ENCODE results near the gene FBXO38. TPM values are rescaled to one million over a fixed set of nuclear protein-coding genes. Genes with fewer than 3 reads are reported as not detected.

Gene FBXO38
- total and polyA plus RNA-seq, 9 of the 15 experiments (the other 6 are each of a cell fraction or from before 2014, with no cell fraction given): 7.4 to 39.4 (median 29.3) TPM

GRCh38 chr5:148383564-148384379, at the start of gene FBXO38 (continued):
- TF ChIP-seq REST (IDR thresholded peaks at IDR 0.05; ENCODE audit: borderline replicate concordance) (no peak), REST (CRISPR knock-in tag; IDR thresholded peaks at IDR 0.05; ENCODE audit: low read depth) (0 out of 2 replicates have a peak, but pooled peaks have one; percentile 53), NCOR1 (IDR thresholded peaks at IDR 0.05) (no peak), MBD2 (IDR thresholded peaks at IDR 0.05; ENCODE audit: borderline replicate concordance, low read depth) (peak; percentile 56), MIER1 (IDR thresholded peaks at IDR 0.05; ENCODE audit: low read depth) (no peak), MTA3 (IDR thresholded peaks at IDR 0.05; ENCODE audit: borderline replicate concordance) (peak; percentile 75; the same call in 1 of the 2 replicates), KDM4B (IDR thresholded peaks at IDR 0.05; ENCODE audit: borderline replicate concordance in 2 of 2, low read depth in 1 of 2) (peak in 1 of 2 experiments; percentile 76; a peak in 1 of 4 replicates), ZNF717 (CRISPR knock-in tag; IDR thresholded peaks at IDR 0.05) (no peak), EWSR1 (IDR thresholded peaks at IDR 0.05; ENCODE audit: borderline replicate concordance, low read depth, partially characterized antibody) (no peak), MTA2 (IDR thresholded peaks at IDR 0.05; ENCODE audit: low read depth) (no peak), ZNF444 (CRISPR knock-in tag; IDR thresholded peaks at IDR 0.05) (no peak), NBN (IDR thresholded peaks at IDR 0.05; ENCODE audit: low read depth) (peak; percentile 69; the same call in 1 of the 2 replicates), ASH1L (IDR thresholded peaks at IDR 0.05; ENCODE audit: borderline replicate concordance, low read depth, partially characterized antibody) (peak; percentile 74), CXXC5 (CRISPR knock-in tag; IDR thresholded peaks at IDR 0.05) (peak; percentile 68), TEAD2 (tag; IDR thresholded peaks at IDR 0.05) (peak; percentile 56; the same call in 1 of the 2 replicates), ZBTB1 (CRISPR knock-in tag; IDR thresholded peaks at IDR 0.05; ENCODE audit: borderline replicate concordance, low read depth) (peak; percentile 20; the same call in 1 of the 2 replicates), E2F3 (CRISPR knock-in tag; IDR thresholded peaks at IDR 0.05) (no peak), MCM3 (IDR thresholded peaks at IDR 0.05) (no peak), ZNF445 (CRISPR knock-in tag; IDR thresholded peaks at IDR 0.05; ENCODE audit: low read depth) (no peak), ELF4 (CRISPR knock-in tag; IDR thresholded peaks at IDR 0.05) (peak; percentile 76; the same call in 1 of the 2 replicates)
- TF ChIP-seq, protein P1, sequence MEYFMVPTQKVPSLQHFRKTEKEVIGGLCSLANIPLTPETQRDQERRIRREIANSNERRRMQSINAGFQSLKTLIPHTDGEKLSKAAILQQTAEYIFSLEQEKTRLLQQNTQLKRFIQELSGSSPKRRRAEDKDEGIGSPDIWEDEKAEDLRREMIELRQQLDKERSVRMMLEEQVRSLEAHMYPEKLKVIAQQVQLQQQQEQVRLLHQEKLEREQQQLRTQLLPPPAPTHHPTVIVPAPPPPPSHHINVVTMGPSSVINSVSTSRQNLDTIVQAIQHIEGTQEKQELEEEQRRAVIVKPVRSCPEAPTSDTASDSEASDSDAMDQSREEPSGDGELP (CRISPR knock-in tag; IDR thresholded peaks at IDR 0.05; ENCODE audit: borderline replicate concordance): peak; percentile 89

Data from K562 (cell line).